ENCODE data around the gene BACH2.
A peak's percentile ranks its signal among the peaks of the same experiment; 100 is the strongest.
"Not testable (repeated sequence)": the region's sequence is repeated elsewhere in the genome, so short reads cannot be mapped to it uniquely, and the experiment has no call there.

Gene BACH2

GRCh38 chr6:90296341-90297114 is at the start of gene BACH2:
BACH2 (minus strand) TSS chr6:90296843; CDS start chr6:90008844, 287,999 bp downstream.
- DNase-seq = peak in 1 of 2 experiments; percentile 43

GRCh38 chr6:90343576-90343975 is 46.9 kb upstream of the BACH2 start:
- DNase-seq = no peak

DNA sequence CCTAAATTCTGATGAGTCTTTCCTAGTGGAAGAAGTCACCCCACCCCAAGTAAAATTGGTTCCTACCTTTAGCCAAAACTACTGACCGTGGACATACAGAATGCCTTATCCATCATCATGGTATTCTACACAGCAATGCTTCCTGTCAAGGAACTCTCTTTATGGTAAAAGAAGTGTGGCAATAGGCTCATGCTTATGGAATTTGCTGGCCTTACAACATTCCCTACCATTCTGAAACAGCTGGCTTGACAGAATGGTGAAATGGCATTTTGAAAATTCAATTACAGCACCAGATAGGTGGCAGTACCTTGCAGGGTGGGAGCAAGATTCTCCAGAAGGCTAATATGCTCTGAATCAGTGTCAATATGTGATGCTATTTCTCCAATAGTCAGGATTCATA is 41.8 kb upstream of the BACH2 start:
- DNase-seq = no peak

DNA sequence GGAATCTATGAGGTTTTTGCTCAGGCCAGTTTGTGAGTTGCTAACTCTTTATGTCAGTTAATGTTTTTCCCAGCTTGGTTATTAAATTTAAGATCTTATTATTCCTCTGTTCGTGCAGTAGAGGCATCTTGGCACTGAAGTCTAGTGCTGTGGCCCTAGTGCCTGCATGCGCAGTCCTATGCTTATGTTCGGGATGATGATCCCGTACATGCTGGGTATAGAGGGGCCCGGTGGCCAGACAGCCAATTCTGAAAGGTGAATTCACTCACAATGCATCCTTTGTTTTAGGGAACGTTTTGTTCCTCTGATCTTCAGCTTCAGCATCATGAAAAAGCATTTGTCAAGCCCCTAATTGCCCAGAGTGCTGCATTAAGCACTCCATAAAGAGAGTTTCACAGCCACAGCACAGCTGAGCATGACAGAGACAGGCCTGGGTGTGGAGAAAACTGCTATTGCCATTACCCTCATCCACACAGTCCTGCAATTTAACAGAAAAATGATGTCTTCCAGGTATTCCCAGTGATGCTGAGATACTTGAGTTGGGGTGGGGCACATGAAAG is 39.8 kb upstream of the BACH2 start:
- no peak for DNase-seq

DNA sequence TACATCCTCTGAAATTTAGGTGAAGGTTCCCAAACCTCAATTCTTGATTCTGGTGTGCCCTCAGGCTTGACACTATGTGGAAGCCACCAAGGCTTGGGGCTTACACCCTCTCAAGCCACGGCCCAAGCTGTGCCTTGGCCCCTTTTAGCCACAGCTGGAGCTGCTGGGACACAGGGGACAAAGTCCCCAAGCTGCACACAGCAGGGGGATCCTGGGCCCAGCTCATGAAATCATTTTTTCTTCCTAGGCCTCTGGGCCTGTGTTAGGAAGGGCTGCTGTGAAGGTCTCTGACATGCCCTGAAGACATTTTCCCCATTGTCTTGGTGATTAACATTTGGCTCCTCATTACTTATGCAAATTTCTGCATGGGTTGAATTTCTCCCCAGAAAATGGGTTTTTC is 37.3 kb upstream of the BACH2 start:
- no peak for DNase-seq

- DNase-seq = not testable (repeated sequence)
Measured at GRCh38 chr6:90332978-90333543, 36.4 kb upstream of the BACH2 start.

- no peak for DNase-seq
Measured at GRCh38 chr6:90329386-90330077, 32.9 kb upstream of the BACH2 start.

GRCh38 chr6:90328004-90328403 is 31.4 kb upstream of the BACH2 start:
- DNase-seq = no peak

DNA sequence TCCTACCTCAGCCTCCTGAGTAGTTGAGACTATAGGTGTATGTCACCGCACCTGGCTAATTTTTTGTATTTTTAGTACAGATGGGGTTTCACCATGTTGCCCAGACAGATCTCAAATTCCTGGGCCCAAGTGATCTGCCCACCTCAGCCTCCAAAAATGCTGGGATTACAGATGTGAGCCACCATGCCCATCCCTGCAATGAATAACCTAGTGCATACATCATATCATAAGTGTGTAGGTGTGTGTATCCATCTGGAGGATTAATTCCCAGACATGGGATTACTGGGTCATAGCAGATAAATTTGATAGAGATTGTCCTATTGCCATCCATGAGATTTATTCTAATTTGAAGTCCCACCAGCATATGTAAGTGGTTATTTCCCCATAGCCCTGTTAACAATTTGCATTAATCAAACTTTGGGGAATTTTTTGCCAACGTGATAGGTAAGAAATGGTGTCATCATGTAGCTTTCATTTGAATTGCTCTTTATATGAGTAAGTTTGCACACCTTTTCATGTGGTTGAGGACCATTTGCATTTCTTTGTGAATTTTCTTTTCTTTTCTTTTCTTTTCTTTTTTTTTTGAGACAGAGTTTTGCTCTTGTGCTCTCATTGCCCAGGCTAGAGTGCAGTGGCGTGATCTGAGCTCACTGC is 29.9 kb upstream of the BACH2 start:
- no peak for DNase-seq

DNA sequence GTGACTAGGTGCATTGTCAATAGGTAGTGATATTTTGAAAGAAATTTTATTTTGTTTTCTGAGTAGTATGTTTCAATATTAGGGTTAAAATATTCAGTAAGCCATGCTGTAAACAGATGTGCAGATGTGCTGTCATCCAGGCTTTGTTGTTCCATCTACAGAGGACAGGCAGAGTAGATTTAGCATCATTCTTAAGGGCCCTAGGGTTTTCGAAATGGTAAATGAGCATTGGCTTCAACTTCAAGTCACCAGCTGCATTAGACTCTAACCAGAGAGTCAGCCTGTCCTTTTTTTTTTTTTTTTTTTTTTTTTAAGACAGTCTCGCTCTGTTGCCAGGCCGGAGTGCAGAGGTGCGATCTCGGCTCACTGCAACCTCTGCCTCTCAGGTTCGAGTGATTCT is 27.1 kb upstream of the BACH2 start:
- no peak for DNase-seq

DNA sequence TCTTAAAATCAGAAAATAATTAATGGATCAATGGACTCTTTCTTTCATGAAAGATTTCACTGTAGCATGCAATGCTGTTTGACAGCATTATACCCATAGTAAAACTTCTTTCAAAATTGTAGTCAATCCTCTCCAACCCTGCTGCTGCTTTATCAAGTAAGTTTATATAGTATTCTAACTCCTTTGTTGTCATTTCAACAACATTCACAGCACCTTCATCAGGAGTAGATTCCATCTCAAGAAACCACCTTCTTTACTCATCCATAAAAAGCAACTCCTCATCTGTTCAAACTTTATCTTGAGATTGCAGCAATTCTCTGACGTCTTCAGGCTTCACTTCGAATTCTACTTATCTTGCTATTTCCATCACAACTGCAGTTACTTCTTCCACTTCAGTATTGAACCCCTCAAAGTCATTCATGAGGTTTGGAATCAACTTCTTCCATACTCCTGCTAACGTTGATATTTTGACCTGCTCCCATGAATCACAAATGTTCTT is 26.4 kb upstream of the BACH2 start:
- DNase-seq = no peak

DNA sequence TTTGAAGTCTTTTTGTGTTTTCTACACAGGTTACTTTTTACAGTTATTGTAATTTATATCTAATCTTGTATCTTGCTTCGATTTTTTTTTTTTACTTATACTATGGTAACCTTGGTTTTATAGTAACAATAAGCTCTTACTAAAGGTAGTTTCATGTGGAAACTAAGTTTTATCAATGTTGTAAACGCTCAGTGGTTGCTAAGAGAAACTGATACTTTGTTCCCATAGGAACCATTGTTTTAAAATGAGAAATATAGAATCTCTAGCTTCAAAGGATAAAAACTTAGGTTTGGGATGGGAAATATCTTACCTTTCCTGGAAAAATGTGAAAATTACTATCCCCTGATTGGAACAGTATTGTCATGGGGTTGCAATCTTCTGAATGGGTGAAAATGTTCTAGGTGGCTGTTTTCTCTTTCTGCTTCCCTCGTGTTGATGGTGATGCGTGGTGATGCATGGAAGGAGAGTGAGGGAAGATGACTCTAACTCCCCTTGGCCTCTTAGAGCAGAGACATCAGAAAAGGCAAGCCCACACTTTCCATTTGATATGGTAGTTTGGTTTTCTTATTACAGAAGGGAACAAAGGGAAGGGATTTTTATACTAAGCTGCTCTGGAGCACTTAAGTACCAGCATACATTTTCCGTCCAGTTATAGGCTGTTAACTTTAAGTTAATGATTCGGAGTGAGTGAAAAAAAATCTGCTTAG is 23.5 kb upstream of the BACH2 start:
- DNase-seq = no peak

GRCh38 chr6:90319044-90319443 is 22.4 kb upstream of the BACH2 start:
- no peak for DNase-seq

GRCh38 chr6:90315986-90316385 is 19.3 kb upstream of the BACH2 start:
- DNase-seq = no peak

- DNase-seq = no peak
Measured at GRCh38 chr6:90315354-90315950, 18.8 kb upstream of the BACH2 start.

- no peak for DNase-seq
Measured at GRCh38 chr6:90314514-90314913, 17.9 kb upstream of the BACH2 start.

- DNase-seq = no peak
Measured at GRCh38 chr6:90311569-90311968, 14.9 kb upstream of the BACH2 start.

GRCh38 chr6:90305800-90306448 is 9.3 kb upstream of the BACH2 start:
- no peak for DNase-seq

DNA sequence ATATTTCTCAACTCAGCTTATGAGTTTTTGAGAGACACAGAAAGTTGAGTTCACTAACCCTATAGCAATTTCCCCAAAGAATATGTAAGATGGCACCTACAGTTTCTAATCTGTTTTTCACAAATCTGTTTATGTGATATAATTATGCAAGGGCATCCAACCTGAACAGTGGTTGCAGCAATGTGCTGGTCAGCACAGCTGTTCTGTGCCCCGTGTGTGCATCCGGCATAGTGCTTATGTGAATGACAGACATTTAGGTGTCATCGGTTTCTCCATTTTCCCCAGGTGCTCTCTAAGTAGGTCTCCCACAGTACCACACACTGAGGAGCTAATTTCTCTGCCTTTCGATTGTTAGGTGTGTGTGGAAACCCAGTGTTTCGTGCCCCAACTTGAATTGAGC is 7.7 kb upstream of the BACH2 start:
- DNase-seq = no peak

- DNase-seq = no peak
Measured at GRCh38 chr6:90303039-90303438, 6.4 kb upstream of the BACH2 start.

GRCh38 chr6:90302320-90302719 is 5.7 kb upstream of the BACH2 start:
- DNase-seq = no peak

Data from cerebellar nuclear complex (tissue), 1 donor.